HG03060 (cell line): Measurements from ENCODE around the gene ZCCHC9.
"Not testable (repeated sequence)": the region's sequence is repeated elsewhere in the genome, so short reads cannot be mapped to it uniquely, and the experiment has no call there.

Source experiments
- ATAC-seq: cut with Tn5 transposase; IDR thresholded peaks from one replicate; pipeline ENCODE4 v1.9.1; 2021; ENCODE audit warnings: low read depth, moderate number of reproducible peaks; ENCODE audit not compliant: unreplicated experiment

ZCCHC9 gene, protein sequence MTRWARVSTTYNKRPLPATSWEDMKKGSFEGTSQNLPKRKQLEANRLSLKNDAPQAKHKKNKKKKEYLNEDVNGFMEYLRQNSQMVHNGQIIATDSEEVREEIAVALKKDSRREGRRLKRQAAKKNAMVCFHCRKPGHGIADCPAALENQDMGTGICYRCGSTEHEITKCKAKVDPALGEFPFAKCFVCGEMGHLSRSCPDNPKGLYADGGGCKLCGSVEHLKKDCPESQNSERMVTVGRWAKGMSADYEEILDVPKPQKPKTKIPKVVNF

DNA sequence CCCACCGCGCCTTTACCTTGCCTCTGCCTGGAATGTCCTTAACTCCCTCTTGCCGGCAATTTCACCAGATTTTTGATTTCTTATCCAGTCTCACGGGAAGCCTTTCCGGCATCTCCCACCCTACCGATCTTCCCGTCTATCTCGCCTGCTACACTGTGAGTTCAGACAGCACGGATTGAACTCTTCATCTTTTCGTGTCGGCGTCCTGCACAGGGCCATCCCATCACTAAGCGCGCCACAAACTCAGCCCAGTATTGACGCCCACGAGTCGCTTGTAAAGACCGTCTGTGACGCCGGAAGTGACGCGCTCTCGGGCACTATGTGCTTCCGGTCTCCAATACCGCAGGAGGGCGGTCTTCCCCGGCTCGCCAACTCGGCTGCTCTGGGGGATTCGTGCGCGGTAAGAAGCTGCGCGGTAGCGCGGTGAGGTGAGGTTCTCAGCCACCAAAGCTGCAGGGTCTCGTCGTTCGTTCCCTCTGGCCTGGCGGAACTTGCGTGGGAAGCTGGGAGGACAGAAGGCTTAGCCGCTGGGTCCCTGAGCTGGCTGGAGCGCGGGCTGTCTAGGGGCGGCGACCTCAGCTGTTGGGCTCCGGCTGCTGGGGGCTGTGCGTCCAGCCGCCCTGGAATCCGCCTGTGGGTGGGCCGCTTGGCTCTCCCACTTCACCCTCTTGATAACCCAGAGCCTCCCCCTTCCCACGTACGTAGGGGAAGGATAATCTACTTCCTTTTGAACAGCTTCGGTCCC is at the start of gene ZCCHC9:
Gene ZCCHC9 (plus strand): TSS at position 317 of the 745 bp plus-strand sequence. CDS start 3,171 bp downstream, outside the sequence.
- ATAC-seq = peak; percentile 93

DNA sequence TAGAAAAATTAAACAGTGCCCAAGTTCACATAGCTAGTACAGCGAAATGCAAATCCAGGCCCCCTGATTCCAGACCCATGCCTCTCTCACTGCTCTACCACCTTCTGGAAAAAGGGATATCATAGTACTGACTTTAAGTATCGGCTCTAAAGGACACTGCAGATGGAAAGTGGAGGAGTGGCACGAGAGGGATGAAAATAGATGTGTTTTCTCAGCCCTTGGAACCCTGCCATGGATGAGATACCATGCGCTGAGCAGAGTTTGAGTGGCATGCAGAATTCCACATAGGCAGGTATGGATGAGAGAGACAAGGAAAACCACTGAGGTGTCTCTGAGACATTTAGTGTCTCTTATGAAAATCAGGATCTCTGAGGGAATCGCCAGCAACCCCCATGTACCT is 49.5 kb upstream of the ZCCHC9 start:
- no peak for ATAC-seq

- no peak for ATAC-seq
Measured at GRCh38 chr5:81252904-81253303, 48.5 kb upstream of the ZCCHC9 start.

- ATAC-seq = no peak
Measured at GRCh38 chr5:81253875-81254274, 47.5 kb upstream of the ZCCHC9 start.

DNA sequence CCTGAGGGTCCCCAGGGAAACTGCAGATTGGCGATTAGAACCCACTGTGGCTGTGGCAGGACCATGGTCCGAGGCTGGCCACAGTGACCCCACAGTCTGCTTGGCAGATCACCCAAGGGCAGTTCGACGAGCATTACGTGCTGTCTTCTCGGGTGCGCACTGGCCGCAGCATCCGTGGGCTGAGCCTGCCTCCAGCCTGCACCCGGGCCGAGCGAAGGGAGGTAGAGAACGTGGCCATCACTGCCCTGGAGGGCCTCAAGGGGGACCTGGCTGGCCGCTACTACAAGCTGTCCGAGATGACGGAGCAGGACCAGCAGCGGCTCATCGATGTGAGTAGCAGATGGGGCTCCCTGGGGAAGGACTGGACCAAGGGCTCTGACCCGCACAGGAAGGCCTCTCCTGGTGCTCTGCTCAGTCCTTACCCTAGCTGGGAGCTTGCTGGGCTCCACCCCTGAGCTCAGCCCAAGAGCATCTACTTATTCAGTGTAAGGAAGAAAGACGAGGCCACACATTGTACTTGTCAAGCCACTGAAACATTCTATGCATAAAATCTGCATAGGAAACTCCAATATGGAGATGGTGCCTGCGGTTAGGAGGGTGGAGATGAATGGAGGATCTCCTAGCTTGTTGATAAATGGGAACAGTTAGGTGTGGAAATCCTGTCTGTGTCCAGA is 46.4 kb upstream of the ZCCHC9 start:
- ATAC-seq = no peak

GRCh38 chr5:81256766-81257165 is 44.6 kb upstream of the ZCCHC9 start:
- ATAC-seq = no peak

DNA sequence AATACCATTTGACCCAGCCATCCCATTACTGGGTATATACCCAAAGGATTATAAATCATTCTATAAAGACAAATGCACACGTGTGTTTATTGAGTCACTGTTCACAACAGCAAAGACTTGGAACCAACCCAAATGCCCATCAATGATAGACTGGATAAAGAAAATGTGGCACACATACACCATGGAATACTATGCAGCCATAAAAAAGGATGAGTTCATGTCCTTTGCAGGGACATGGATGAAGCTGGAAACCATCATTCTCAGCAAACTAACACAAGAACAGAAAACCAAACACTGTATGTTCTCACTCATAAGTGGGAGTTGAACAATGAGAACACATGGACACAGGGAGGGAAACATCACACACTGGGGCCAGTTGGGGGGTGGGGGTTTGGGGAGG is 38.6 kb upstream of the ZCCHC9 start:
- not testable (repeated sequence) for ATAC-seq

GRCh38 chr5:81265101-81265500 is 36.3 kb upstream of the ZCCHC9 start:
- no peak for ATAC-seq

DNA sequence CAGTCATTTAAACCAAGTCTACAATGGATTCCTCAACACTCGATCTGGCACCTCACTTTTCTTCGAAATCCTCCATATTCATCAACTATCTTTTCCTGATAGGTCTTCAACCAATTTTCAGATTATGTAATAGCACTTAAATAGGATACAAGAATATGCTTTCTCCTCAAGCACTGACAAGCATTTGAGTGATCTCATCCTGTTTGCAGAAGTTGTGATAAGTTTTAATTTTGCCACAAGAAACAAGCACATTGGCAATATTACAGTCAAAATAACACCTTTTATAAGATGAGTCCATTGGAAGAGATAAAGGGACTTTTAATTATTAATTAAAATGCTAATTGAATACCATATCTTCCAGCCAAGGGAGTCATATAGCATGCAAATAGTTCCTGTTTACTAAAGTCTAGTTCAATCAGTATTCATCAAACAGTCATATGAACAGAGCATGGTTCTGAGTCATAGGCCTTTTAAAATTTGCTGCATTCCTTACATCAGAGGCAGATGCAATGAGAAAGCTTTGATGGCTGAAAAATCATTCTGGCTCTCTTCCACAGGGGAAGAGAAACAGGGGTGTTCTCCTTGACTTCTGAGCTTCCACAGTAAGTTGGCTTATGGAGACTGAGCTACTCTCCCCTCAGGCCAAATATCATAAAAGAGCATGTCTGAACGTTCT is 32.7 kb upstream of the ZCCHC9 start:
- peak; percentile 55 for ATAC-seq

GRCh38 chr5:81269751-81270393 is 31.5 kb upstream of the ZCCHC9 start:
- ATAC-seq = no peak

DNA sequence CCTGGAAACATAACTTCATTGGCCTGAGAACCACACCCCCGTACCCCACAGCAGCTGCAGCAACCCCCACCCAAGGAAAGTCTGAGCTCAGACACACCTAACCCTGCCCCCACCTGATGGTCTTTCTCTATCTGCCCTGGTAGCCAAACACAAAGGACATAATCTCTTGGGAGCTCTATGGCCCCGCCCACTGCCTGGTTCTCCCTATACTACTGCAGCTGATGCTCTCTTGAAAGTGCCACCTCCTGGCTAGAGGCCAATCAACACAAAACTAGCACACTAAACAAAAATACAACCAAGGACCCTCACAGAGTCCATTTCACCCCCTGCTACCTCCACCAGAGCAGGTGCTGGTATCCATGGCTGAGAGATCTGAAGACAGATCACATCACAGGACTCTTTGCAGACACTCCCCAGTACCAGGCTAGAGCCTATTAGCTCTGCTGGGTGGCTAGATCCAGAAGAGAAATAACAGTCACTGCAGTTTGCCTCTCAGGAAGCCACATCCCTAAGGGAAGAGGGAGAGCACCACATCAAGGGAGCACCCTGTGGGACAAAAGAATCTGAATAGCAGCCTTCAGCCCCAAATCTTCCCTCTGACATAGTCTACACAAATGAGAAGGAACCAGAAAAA is 30.9 kb upstream of the ZCCHC9 start:
- ATAC-seq = not testable (repeated sequence)

DNA sequence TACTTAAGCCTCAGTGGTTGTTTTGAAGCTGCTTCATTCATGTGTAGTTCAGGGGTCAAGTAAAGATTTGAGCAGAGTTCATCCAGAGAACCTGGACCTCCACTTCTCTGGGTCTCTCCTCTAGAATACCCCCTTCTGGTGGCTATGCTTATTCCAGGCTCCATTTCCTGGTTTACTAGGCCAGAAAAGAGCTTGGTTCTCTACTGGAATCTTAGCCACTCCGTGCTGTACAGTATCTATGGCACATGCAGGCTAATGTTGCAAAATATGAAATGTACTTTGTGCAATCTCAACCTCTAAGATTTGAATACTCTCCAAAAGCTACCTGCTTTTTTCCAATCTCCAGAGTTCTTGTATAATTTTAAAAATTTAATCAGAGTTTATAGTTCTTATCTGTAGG is 17.4 kb upstream of the ZCCHC9 start:
- no peak for ATAC-seq

GRCh38 chr5:81286059-81286617 is 15.2 kb upstream of the ZCCHC9 start:
- no peak for ATAC-seq

GRCh38 chr5:81288021-81288433 is 13.4 kb upstream of the ZCCHC9 start:
- ATAC-seq = no peak

DNA sequence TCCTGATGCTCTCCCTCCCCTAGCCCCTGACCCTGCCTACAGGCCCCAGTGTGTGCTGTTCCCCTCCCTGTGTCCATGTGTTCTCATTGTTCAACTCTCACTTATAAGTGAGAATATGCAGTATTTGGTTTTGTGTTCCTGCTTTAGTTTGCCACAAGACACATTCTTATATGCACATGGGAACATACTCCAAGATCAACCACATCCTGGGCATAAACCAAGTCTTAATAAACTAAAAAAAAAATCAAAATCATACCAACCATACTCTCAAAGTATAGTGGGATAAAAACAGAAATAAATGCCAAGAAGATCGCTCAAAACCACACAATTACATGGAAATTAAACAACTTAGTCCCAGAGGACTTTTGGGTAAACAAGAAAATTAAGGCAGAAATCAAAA is 11.2 kb upstream of the ZCCHC9 start:
- ATAC-seq = no peak

- ATAC-seq = no peak
Measured at GRCh38 chr5:81292130-81292529, 9.3 kb upstream of the ZCCHC9 start.

DNA sequence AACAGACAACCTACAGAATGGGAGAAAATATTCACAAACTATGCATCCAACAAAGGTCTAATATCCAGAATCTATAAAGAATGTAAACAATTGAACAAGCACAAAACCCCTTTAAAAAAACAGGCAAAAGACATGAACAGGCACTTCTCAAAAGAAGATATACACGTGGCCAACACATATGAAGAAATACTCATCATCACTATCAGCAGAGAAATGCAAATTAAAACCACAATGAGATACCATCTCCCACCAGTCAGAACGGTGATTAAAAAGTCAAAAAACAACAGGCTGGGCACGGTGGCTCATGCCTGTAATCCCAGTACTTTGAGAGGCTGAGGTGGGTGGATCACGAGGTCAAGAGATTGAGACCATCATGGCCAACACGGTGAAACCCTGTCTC is 7.4 kb upstream of the ZCCHC9 start:
- ATAC-seq = not testable (repeated sequence)

- ATAC-seq = no peak
Measured at GRCh38 chr5:81297531-81297930, 3.9 kb upstream of the ZCCHC9 start.

DNA sequence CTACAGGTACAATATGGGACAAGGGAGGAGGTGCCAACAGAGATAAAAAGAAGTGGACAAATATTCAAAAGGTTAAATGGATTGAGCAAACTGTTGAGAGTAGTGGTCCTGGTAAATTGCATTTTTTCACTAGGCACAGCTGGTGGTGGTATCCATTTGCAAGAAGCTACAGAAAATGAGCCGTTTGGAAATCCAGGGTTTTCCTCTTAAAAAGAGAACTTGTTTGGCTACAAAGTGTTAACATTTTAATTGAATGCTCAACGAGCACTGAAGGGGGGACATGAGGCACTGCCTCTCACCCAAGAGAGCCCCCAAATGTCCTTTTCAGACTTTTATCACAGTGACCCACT is 491 bp upstream of the ZCCHC9 start:
- ATAC-seq = no peak

DNA sequence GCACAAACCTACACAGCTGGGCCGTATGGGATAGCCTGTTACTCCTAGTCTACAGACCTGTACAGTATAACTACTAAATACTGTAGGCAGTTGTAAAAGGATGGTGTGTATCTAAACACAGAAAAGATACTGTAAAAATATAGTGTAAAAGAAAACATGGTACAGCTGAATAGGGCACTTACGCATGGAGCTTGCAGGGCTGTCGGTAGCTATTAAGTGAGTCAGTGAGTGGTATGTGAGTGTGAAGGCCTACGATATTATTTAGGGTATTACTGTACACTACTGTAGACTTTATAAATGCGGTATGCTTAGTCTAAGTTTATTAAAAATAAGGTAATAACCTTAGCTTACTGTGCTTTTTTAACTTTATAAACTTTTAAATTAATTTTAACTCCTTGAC is 1.2 kb downstream of the ZCCHC9 start:
- ATAC-seq = no peak
